Hypothalamus (tissue), 51 donors: ENCODE measurements around the gene OXCT1.
A peak's percentile ranks its signal among the peaks of the same experiment; 100 is the strongest.

ENCODE experiments used
- DNase-seq, 51 donors: peaks; one replicate each; lab custom pipeline; 2025; lab: John Stamatoyannopoulos, UW

OXCT1 gene

GRCh38 chr5:41869724-41870626 lies at the start of gene OXCT1:
TSS of gene OXCT1 (minus strand) at chr5:41870425. CDS start at chr5:41870358, 67 bp downstream.
- DNase-seq, result peak in 49 of 51 donors; percentile 11 to 83 (median 61)

DNA sequence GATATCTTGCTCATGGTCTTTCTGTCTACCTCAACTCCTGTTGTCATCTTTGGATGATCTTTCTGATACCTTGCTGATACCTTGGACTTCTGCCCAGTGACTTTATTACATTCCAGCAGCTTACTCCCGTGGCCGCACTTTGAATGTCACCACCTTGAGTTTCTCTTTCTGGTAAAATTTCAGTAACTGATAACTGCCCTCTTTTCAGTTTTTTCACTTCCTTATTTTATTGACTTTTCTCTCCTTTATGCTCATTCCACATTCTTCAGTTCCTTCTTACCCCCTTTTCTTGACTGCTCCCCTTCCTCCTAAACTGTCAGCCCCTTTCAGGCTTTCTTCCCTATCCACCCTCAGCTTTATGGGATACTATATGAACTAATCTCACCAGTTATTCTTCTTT lies 47.9 kb upstream of the OXCT1 start:
- no peak for DNase-seq

DNA sequence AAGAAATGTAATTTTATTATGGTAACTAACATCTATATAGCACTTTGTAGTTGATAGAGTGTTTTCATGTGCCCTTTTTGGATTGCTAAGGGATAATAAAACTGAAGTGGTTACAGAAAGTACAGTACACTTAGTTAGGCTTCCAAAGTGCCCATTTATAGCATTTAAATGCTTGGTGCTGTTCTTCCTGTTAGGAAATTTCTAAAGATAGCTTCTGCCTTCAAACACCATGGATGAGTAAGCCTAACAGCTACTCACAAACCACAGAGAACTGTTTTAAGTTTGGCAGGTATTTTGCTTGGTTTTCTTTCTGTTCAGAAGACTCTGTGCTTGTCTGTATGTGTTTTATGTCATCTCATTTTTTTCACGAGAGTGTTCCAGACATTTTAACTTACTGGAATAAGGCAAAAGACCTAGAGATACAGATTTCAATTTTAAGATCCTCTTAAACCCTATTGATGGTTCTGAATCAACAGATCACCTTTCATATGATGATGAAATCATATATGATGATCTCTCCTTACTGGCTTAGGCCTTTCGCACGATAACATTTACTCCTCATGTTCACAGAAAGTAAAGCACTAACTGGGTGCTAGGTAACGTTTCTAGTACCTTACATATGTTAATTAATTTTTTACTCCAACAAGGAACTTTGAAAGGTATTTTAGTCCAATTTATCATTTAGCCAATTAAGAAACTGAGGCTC lies 38.3 kb upstream of the OXCT1 start:
- DNase-seq, result no peak

GRCh38 chr5:41906151-41906550 lies 35.9 kb upstream of the OXCT1 start:
- no peak for DNase-seq

GRCh38 chr5:41903892-41904799 lies 33.9 kb upstream of the OXCT1 start, which contains the start of gene RIMOC1:
TSS of gene RIMOC1 (plus strand) at chr5:41904344. CDS start at chr5:41904368, 24 bp downstream.
- DNase-seq, result peak; percentile 78 to 100 (median 99)

DNA sequence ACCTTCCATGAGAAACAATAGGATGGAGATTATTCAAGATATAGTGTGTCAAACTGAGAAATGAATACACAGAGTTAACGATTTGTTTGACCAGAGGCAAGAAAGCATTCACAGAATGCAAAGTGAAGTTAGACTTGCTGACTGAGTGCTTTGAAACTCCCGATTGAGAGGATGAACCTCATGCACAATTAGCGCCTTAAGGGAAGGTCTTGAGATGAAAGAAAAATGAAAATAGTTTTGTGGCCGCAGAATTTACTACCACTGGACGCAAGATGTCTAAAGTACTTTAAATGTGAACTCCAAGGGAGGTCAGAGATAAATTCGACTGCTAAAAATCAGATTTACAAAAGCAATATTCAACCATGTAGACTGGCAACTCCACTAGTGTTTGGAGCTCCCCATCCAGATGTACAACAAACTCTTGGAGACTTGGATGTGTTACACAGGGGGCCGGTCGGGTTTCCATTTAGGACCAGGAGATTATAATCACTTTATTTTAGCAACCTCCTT lies 33.2 kb upstream of the OXCT1 start:
- no peak for DNase-seq

- DNase-seq, result no peak
Measured at GRCh38 chr5:41896230-41896629, 26.0 kb upstream of the OXCT1 start.

DNA sequence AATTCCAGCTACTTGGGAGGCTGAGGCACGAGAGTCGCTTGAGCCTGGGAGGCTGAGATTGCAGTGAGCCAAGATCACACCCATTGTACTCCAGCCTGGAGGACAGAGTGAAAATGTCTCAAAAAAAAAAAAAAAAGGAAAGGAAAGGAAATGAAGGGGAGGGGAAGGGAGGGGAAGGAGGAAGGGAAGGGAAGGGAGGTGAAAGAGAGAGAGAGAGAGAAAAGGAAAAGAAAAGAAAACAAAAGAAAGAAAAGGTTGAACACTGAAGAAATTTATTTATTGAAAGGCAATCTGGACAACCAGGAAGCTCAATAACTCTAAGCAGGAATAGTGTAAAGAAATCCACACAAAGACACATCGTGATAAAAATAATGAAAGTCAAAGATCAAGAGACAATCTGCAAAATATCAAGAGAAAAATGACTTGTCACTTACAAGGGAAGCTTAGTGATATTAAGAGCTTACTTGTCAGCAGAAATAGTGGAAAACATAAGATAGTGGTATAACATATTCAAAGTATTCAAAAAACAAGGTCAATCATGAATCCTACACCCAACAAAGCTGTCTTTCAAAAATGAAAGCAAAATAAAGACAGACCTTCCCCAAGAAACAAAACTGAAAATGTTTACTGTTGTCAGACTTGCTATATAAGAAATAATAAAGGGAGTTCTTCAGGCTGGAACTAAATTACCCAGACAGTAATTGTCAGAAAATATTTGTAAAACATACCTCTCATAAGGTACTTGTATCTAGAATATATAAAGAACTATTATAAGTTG lies 23.0 kb upstream of the OXCT1 start:
- no peak for DNase-seq

DNA sequence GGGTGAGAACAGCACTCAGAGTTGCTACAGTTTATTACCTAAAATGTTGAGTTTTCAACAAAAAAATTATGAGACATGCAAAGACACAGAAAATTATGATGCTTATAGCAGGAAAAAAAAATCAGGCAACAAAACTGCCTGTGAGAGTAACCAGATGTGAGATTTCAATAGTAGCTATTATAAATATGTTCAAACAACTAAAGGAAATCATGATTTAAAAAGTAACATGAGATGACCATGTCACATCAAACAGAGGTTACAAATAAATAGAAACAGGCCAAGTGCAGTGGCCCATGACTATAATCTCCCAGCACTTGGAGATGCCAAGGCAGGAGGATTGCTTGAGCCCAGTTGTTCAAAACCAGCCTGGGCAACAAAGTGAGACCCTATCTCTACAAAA lies 21.8 kb upstream of the OXCT1 start:
- DNase-seq, result no peak

- no peak for DNase-seq
Measured at GRCh38 chr5:41891066-41891707, 21.0 kb upstream of the OXCT1 start.

GRCh38 chr5:41885286-41885685 lies 15.1 kb upstream of the OXCT1 start:
- no peak for DNase-seq

- DNase-seq, result no peak
Measured at GRCh38 chr5:41883936-41884335, 13.7 kb upstream of the OXCT1 start.

GRCh38 chr5:41883243-41883642 lies 13.0 kb upstream of the OXCT1 start:
- DNase-seq, result no peak

DNA sequence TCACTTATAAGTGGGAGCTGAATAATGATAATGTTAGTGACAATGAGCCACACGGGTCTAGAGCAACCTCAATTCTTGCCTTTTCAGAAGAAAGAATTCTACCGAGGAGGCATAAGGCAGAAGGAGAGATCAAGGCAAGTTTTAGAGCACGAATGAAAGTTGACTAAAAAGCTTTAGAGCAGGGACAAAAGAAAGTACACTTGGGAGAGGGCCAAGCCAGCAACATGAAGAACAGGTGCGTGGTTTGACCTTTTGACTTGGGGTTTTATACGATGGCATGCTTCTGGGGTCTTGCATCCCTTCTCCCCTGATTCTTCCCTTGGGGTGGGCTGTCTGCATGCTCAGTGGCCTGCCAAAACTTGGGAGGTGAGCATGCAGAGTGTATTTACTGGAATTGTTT lies 12.5 kb upstream of the OXCT1 start:
- no peak for DNase-seq

DNA sequence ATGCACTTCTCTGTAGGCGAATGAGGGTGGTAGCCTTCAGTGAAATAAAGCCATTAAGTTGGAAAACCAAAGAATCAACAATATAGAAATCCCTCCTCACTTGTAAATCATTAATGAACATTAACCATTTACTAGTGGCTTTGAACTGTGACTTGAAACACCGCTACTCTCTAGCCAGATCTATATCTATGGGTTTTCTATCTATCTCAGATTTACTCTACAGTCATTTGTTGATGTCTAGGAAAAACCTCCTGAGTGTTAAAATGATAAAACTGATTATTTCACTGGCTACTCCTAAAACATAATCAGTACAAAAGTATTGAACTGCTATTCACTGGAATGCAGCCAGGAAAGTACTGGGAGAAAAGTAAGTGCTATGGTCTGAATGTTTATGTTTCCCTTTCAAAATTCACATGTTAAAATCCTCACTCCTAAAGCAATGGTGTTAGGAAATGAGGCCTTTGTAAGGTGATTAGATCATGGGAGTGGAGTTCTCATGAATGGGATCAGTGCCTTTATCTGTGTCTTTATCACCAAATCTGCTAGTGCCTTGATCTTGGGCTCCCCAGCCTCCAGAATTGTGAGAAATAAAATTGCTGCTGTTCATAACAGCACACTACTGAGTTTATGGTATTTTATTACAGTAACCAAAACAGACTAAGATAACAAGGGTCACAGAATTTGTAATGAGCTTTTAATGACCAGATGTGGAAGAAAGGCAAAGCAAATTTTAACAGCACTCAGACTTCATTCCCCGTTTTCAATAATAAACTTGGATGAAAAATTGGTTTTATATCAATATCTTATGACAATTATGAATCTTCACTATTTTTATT lies 8.6 kb upstream of the OXCT1 start:
- DNase-seq, result no peak

DNA sequence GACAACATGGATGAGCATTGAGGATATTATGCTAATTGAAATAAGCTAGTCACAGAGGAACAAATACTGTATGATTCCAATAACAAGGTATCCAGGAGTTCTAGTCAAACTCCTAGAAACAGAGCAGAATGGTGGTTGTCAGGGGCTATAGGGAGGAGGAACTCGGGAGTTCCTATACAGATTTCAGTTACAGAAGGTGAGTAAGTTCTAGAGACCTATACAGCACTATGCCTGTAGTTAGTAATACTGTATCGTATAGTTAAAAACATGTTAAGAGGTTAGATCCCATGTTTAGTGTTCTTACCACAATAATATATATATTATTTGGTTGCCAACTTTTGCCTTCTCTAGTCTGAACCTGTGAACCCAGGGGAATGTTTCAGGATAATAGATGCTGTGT lies 7.9 kb upstream of the OXCT1 start:
- no peak for DNase-seq

- no peak for DNase-seq
Measured at GRCh38 chr5:41877408-41877807, 7.2 kb upstream of the OXCT1 start.

DNA sequence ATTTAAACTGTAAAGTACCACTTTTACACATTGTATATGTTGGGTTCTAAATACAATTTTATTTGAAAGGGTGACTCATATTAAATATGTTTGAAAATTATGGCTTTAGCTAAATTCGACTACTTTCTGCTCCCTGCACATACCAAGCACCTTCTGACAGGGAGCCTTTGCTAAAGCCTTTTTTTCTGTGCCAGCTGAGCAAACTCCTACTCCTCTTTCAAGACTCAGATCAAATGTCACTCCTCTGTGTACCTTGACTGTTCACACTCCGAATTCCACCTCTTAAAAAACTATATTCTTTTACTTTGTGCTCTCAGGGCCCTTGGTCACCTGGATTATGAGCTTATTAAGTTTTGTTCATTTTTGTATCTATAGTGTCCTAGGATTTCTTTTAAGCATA lies 6.5 kb upstream of the OXCT1 start:
- no peak for DNase-seq
